Measurements from ENCODE around the gene RBCK1.
"Not testable (repeated sequence)": the region's sequence is repeated elsewhere in the genome, so short reads cannot be mapped to it uniquely, and the experiment has no call there.

The RBCK1 gene

DNA sequence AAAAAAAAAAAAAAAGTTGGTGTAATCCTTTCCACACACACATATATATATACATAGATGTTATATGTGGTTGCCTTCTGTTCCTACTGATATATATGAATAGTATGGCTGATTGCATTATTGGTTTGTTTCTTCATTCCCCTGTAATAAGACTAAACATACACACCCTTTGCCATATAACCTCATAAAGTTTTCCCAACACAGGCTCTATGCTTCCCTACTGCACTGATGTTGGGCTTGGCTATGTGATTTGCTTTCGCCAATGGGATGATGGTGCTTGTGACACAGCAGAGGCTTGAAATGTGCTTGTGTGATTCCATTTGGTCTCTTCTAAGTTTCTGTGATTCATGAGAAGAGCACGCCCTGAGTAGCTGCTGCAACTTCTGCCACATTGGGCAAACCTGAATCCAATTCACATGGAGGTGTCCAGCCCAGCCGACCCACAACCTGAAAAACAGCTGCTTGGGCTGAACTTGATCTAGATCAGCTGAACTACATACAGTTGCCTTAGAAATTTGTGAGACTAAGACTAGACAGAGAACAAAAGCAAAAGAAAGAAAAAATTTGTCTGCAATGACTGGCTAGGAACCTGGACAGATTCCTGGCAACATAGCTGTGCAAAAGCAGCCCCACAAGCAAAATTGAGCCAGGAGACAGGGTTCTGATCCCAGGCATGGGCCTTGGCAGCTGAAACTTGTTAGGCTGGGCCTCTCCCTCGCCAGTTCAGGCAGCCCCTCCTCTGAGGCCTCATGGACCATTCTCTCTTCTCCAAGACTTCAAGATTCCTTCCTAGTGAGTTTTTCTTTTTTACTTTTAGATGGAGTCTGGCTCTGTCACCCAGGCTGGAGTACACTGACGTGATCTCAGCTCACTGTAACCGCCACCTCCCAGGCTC is 67.6 kb downstream of the RBCK1 start:
- DNase-seq: no peak

DNA sequence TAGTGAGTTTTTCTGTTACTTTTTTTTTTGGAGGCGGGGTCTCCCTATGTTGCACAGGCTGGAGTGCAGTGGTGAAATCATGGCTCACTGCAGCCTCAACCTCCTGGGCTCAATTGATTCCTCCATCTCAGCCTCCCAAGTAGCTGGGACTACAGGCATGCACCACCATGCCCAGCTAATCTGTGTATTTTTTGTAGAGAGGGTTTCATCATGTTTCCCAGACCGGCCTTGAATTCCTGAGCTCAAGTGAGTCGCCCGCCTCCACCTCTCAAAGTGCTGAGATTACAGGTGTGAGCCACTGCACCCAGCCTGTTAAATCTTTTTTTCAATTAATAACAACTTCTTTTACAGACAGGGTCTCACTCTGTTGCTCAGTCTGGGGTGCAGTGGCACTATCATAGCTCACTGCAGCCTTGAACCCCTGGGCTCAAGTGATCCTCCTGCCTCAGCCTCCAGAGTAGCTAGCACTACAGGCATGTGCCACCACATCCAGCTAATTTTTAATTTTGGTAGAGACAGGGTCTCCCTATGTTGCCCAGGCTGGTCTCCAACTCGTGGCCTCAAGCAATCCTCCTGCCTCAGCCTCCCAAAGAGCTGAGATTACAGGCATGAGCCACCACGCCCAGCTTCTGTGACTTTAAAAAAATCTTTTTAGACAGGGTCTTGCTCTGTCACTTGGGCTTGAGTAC is 68.6 kb downstream of the RBCK1 start:
- DNase-seq: not testable (repeated sequence)

DNA sequence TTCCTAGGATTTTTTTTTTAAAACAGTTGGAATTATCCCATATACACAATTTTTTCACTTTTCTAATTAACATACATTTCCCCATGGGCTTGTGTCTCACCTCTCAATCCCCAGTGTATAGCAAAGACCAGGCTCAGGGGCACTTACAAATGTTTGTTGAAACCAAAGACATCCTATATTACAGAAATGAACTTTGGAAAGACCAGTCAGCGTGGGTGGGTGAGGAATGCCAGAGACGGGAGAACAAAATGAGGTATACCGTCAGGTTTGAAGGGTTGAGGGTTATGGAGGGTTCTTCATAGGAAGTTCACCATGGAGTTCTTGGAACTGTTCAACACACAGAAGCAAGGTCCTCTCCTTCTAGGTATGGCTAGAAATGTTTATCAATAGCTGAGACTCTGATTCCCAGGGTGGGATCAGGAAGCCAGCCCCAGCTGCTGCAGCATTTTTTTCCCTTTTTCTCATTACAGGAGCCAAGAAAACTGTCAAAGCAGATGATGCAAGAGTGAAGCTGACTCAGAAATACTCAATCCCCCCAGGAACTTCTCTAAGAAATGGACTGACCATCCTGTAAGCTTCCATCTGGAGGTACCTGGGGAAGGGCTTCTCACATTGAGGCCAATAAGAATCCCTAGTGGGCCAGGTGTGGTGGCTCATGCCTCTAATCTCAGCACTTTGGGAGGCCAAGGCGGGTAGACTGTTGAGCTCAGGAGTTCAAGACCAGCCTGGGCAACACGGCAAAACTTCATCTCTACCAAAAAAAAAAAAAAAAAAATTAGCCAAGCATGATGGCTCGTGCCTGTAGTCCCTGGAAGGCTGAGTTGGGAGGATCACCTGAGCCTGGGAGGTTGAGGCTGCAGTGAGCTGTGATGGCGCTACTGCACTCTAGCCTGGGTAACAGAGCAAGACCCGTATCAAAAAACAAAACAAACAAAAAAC is 70.2 kb downstream of the RBCK1 start:
- no peak for DNase-seq

DNA sequence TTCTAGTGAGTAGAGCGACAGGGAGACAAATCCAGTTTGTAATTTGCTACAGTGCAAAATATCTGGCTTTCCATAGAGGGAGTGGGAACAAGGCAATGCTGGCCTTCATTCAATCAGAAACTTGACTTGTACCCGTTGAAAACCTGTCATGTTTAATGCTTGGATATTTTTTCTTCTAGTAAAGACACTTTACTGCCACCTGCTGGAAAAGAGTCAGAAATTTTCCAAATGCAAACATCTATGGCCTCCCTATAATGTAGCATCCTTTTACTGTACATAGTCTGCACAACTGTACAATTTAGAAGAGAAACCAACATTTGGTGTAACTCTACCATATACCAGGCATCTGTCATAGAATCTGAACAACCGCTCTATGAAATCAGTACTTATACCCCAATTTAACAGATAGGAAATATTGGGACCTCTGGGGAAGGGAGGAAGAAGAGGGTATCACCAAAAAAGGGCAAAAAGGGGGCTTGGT is 70.9 kb downstream of the RBCK1 start:
- peak; percentile 72 for DNase-seq

DNA sequence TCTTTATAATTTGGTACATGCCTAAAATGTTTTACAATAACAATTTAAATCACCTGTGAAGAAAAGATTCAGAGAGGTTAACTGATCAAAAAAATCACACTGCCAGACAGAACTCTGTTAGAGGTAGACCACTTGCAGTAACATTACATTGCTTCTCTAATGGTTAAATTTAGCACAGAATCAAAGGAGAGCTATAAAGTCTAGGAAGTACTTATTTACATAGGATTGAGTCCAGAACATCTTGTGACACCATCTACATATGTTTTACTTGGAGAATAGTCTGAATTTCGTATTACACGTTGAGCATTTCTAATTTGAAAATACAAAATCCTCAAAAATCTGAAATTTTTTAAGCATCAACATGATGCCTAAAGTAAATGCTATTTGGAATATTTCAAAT is 71.4 kb downstream of the RBCK1 start:
- DNase-seq: no peak

DNA sequence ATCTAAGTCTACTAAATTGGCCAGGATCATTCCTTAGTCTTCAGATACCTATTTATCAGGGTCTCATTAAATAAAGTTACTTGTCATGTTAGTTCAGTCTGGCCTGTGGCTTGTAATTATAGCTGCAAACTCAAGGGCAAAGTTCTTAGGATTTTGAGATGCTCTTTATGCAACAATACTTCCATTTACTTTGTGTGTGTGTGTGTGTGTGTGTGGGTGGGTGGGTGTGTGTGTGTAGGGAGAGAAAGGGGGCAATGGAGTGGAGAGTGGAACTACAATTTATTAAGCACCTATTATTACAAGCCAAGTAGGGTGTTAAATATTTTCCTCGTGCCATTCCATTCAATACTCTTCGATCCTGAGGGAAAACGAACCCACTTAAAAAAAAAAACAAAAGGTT is 71.9 kb downstream of the RBCK1 start:
- DNase-seq: no peak

DNA sequence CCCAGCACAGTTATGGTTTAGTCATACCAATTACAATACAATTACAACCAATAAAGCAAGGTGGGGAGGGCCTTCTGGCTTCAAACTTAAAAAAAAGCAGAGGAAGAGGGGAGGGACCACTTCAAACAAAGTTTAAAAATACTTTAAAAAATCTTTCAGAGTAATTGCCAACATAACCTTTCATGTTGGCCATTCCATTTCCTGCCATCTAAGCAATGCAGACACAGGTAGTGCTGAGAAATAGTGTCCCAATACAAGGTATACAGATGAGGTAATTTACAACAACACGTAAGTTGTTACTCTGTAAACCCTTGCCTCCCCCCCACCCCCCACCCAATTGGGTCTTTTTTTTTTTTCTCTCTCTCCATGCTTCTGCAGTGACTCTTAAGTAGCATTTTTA is 73.1 kb downstream of the RBCK1 start:
- no peak for DNase-seq
